OCI-LY7 (cell line): ENCODE data around the gene GPR55. TPM values are rescaled to one million over a fixed set of nuclear protein-coding genes. Genes with fewer than 3 reads are reported as not detected.

Experiments
- BruUV-seq: library from RNA; stranded (reverse); fragments of 400-500 nt; replicated peaks from 2 replicates; lab custom pipeline; 2021; lab: Mats Ljungman, UMichigan
- CTCF ChIA-PET: fragments of 300-600 bp; sonication (Branson Sonifier 250); formaldehyde crosslinking; loops from one replicate; lab custom pipeline; 2022; ENCODE audit warnings: antibody characterized with exemption; ENCODE audit not compliant: unreplicated experiment; lab: Charles Lee
- POLR2A ChIA-PET: fragments of 300-600 bp; sonication (Branson Sonifier 250); formaldehyde crosslinking; loops from one replicate; lab custom pipeline; 2022; ENCODE audit warnings: antibody characterized with exemption; lab: Charles Lee
- DNase-seq: peaks from one replicate; pipeline ENCODE4 v3.0.0-alpha.2; 2015; ENCODE audit warnings: low spot score
- H2AFZ ChIP-seq: fragments of 200-600 bp; sonication (generic), shearing (Covaris generic); 2 replicates; pipeline ENCODE4 v1.6.1; 2014; ENCODE audit warnings: mild to moderate bottlenecking, antibody characterized with exemption, low read length, moderate library complexity
- H3K27ac ChIP-seq: fragments of 200-600 bp; sonication (generic); 2 replicates; pipeline ENCODE4 v1.5.1; 2014; ENCODE audit warnings: mixed run types, low read depth, mild to moderate bottlenecking, moderate library complexity, low read length, inconsistent platforms; ENCODE audit not compliant: poor library complexity, severe bottlenecking
- H3K36me3 ChIP-seq: fragments of 200-600 bp; sonication (generic); 2 replicates; pipeline ENCODE4 v1.6.1; 2014; ENCODE audit warnings: mild to moderate bottlenecking, antibody characterized with exemption, low read length, moderate library complexity, mixed read lengths; ENCODE audit not compliant: insufficient read depth
- H3K4me1 ChIP-seq: fragments of 200-600 bp; sonication (generic); 2 replicates; pipeline ENCODE4 v1.5.1; 2014; ENCODE audit warnings: mild to moderate bottlenecking, low read length; ENCODE audit not compliant: insufficient read depth, poor library complexity, severe bottlenecking
- H3K4me2 ChIP-seq: fragments of 200-600 bp; sonication (generic); 2 replicates; pipeline ENCODE4 v1.6.1; 2014; ENCODE audit warnings: mild to moderate bottlenecking, low read length
- H3K4me3 ChIP-seq: fragments of 200-600 bp; sonication (generic); 2 replicates; pipeline ENCODE4 v1.5.1; 2014; ENCODE audit warnings: mild to moderate bottlenecking, low read depth, low read length; ENCODE audit not compliant: poor library complexity, severe bottlenecking
- H3K79me2 ChIP-seq: fragments of 200-600 bp; sonication (generic); 2 replicates; pipeline ENCODE4 v1.6.1; 2016; ENCODE audit warnings: low read depth, mild to moderate bottlenecking, low read length, moderate library complexity, mixed read lengths; ENCODE audit not compliant: insufficient read depth
- H3K9me2 ChIP-seq: fragments of 200-600 bp; sonication (generic); 2 replicates; pipeline ENCODE4 v1.6.1; 2016; ENCODE audit warnings: mild to moderate bottlenecking, low read length, mixed read lengths; ENCODE audit not compliant: insufficient read depth
- H3K9me3 ChIP-seq: fragments of 200-600 bp; sonication (generic); 2 replicates; pipeline ENCODE4 v1.6.1; 2014; ENCODE audit warnings: mild to moderate bottlenecking, mixed run types, low read length, mixed read lengths
- H4K20me1 ChIP-seq: fragments of 200-600 bp; sonication (generic); 2 replicates; pipeline ENCODE4 v1.6.1; 2014; ENCODE audit warnings: mild to moderate bottlenecking, antibody characterized with exemption, low read length, moderate library complexity, mixed read lengths; ENCODE audit not compliant: insufficient read depth
- CTCF ChIP-seq: fragments of 200-600 bp; sonication (generic); conservative IDR thresholded peaks from 2 replicates; pipeline ENCODE4 v1.5.1; 2014; ENCODE audit warnings: mild to moderate bottlenecking, antibody characterized with exemption, low read length, moderate library complexity, mixed read lengths
- EZH2phosphoT487 ChIP-seq: fragments of 200-600 bp; sonication (generic); IDR thresholded peaks from 2 replicates; pipeline ENCODE4 v1.6.1; 2018; ENCODE audit warnings: low read depth, borderline replicate concordance, mild to moderate bottlenecking, mixed run types, antibody characterized with exemption, low read length, moderate library complexity, mixed read lengths
- intact Hi-C: fragments of 100-400 bp; cut with micrococcal nuclease; formaldehyde crosslinking; loops from one replicate; pipeline ENCODE4 v1.10.0; 2022; ENCODE audit not compliant: unreplicated experiment
- total RNA-seq, 2 experiments: library from RNA; depleted of rRNA in 1 of 2; stranded (reverse); fragments of >200 nt in 1 of 2; shearing (Covaris generic) in 1 of 2; gene quantifications; 2 replicates each; pipeline ENCODE4 v1.2.3, GENCODE V29; 2014 to 2022

GPR55 gene
- total RNA-seq, 2 experiments from 2014 or later, result 0.22 TPM; not detected in 1

- H3K79me2 ChIP-seq, result no peaks in the 10 kb centered on the region
- no peak overlapping the region for H2AFZ ChIP-seq
- H3K4me1 ChIP-seq, result peaks cover 19% of the 10 kb centered on the region
- no peaks in the 10 kb centered on the region for H3K36me3 ChIP-seq
- ChIA-PET POLR2A (no interaction called here), CTCF (no interaction called here)
- DNase-seq, result no peak
- BruUV-seq, result no TSS peak
- H3K9me3 ChIP-seq, result no peaks in the 10 kb centered on the region
- intact Hi-C loops, result no loop called here
- H3K27ac ChIP-seq, result no peak overlapping the region
- H4K20me1 ChIP-seq, result no peaks in the 10 kb centered on the region; the same call in 1 of the 2 replicates
- TF ChIP-seq CTCF, result no peak
- no peak for TF ChIP-seq EZH2phosphoT487
- no peaks in the 10 kb centered on the region for H3K9me2 ChIP-seq
- no peak overlapping the region for H3K4me2 ChIP-seq
- no peak overlapping the region for H3K4me3 ChIP-seq
Observed at GRCh38 chr2:230875347-230876315, 49.4 kb downstream of the GPR55 start.

GRCh38 chr2:230874876-230875275 is 50.2 kb downstream of the GPR55 start:
- Histone ChIP-seq H3K9me3 (no peaks in the 10 kb centered on the region), H2AFZ (no peak overlapping the region), H3K4me3 (no peak overlapping the region), H3K4me2 (no peak overlapping the region), H3K27ac (no peak overlapping the region), H3K9me2 (no peaks in the 10 kb centered on the region), H3K4me1 (peaks cover 19% of the 10 kb centered on the region), H3K79me2 (no peaks in the 10 kb centered on the region), H4K20me1 (no peaks in the 10 kb centered on the region; the same call in 1 of the 2 replicates), H3K36me3 (no peaks in the 10 kb centered on the region)
- TF ChIP-seq EZH2phosphoT487 (no peak), CTCF (no peak)
- ChIA-PET POLR2A (no interaction called here), CTCF (no interaction called here)
- no TSS peak for BruUV-seq
- DNase-seq, result no peak
- intact Hi-C loops, result no loop called here

GRCh38 chr2:230874456-230874855 is 50.6 kb downstream of the GPR55 start:
- Histone ChIP-seq H4K20me1 (no peaks in the 10 kb centered on the region; the same call in 1 of the 2 replicates), H3K9me3 (no peaks in the 10 kb centered on the region), H3K9me2 (no peaks in the 10 kb centered on the region), H3K36me3 (no peaks in the 10 kb centered on the region), H3K4me1 (peaks cover 19% of the 10 kb centered on the region), H3K27ac (no peak overlapping the region), H2AFZ (no peak overlapping the region), H3K4me2 (no peak overlapping the region), H3K79me2 (no peaks in the 10 kb centered on the region), H3K4me3 (no peak overlapping the region)
- ChIA-PET POLR2A (no interaction called here), CTCF (no interaction called here)
- TF ChIP-seq CTCF, result no peak
- intact Hi-C loops, result no loop called here
- DNase-seq, result no peak
- no TSS peak for BruUV-seq
